HG03575 (cell line): ENCODE measurements around the gene ARSG.
"Not testable (repeated sequence)": the region's sequence is repeated elsewhere in the genome, so short reads cannot be mapped to it uniquely, and the experiment has no call there.

ENCODE experiments used
- ATAC-seq: cut with Tn5 transposase; IDR thresholded peaks from one replicate; pipeline ENCODE4 v1.9.1; 2021; ENCODE audit not compliant: unreplicated experiment, insufficient number of reproducible peaks, low FRiP score; ENCODE audit errors: extremely low read depth

Gene ARSG

DNA sequence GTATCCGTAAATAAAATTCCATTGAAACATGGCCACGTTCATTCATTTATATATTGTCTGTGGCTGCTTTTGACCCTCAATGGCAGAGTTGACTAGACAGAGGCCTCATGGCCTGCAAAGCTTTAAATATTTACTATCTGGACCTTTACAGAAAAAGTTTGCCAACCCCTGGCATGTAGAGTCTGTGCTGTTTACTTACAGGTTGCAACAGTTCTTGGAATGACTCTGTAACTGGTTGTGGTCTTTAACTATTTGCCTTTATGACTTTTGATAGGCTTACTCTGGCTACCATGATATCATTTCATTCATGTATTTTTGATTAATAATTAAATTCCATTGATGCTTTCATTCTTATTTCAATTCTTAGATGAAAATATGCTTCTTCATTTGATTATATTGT lies 25.5 kb upstream of the ARSG start:
- ATAC-seq: not testable (repeated sequence)

DNA sequence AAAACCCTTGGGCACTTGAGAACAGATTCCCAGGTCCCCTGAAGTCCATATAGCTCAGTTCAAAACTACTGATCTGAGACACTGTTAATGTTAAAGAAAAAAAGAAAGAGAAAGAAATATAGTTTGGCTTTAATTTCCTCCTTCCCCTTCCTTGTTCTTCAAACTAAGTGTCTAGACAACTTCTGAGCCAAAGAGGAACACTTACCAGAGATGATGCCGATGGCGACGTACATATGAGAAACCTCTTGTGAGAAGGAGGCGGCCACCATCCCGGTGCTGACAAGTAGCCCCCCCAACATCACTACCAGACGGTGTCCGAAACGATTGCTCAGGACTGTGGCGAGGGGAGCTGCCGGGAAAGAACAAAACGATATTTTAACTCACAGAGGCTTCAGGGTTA lies 17.6 kb upstream of the ARSG start:
- ATAC-seq: no peak

- ATAC-seq: not testable (repeated sequence)
Observed at GRCh38 chr17:68276339-68276738, 15.0 kb upstream of the ARSG start.

- no peak for ATAC-seq
Observed at GRCh38 chr17:68277807-68278206, 13.5 kb upstream of the ARSG start.

- not testable (repeated sequence) for ATAC-seq
Observed at GRCh38 chr17:68281965-68282364, 9.3 kb upstream of the ARSG start.

GRCh38 chr17:68288375-68288774 lies 2.9 kb upstream of the ARSG start:
- no peak for ATAC-seq

DNA sequence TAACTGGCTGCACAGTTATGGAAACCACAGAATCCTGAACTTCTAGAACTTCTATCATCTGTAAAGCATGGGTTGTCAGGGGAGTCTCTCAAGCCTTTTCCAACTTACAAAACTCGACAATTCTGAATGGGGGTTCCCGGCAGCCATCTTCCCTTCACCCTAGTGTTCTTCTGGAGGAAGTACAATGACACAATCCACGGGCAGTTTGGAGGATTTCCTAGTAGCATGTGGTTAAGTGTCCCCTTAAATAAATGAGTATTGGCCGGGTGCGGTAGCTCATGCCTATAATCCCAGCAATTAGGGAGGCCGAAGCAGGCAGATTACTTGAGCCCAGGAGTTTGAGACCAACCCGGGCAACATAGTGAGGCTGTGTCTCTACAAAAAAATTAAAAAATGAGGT lies 2.5 kb upstream of the ARSG start:
- no peak for ATAC-seq

GRCh38 chr17:68289473-68289872 lies 1.8 kb upstream of the ARSG start:
- no peak for ATAC-seq

DNA sequence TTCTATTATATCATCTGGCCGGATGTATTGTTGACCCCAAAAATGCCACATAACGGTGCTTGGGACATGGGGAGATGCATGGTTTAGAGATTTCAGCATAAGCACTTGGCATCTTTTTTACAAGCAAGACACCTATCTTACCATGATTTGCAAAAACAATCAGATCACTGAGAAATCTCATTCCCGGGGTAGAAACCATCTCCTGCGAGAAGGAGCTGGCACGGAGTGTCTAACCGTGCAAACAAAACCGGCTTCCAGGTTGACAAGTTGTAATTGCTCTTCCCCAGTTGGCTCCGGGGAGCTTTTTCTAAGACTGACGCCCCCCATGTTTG lies 1.4 kb upstream of the ARSG start:
- no peak for ATAC-seq

GRCh38 chr17:68290268-68290954 lies 884 bp upstream of the ARSG start:
- no peak for ATAC-seq

DNA sequence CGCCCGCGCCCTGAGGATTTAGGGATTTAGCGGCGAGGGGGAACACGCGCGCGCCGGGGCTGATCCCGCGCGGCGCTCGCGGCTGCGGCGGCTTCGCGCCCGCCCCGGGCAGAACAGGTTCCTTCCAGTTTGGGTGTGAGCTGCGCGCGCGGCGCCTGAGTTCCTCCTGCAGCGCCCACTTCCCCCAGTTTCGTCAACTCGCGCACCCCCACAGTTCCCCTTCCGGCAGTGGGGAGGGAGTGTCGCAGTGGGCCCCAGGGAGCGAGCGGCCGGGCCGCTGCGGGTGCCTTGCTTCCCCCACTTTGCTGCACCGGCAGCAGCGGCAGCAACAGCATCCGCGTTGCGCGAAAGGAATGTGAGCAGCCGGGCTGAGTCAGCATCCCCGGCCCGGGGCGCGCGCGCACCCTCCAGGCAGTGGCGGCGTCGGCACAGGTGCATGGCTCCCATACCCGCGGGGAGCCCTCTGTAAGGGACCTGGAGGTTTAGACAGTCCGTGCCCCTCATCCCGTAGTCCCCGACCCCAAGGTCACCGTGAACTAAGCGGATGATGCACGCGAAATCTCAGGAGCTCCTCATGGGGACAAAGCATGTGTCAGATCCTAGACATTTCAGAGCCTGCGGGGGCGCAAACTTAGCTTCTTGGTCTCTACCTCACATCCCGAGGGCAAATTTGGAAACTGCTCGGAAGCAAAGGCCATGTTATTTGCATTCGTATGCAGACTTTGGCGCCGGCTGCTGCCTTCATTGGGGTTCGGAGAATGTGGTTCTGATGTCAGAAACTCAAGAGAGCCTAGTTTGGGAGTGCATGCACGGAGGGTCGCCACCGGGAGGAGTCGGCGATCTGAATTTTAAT lies 767 bp downstream of the ARSG start:
- no peak for ATAC-seq

- no peak for ATAC-seq
Observed at GRCh38 chr17:68292689-68293040, 1.4 kb downstream of the ARSG start.

DNA sequence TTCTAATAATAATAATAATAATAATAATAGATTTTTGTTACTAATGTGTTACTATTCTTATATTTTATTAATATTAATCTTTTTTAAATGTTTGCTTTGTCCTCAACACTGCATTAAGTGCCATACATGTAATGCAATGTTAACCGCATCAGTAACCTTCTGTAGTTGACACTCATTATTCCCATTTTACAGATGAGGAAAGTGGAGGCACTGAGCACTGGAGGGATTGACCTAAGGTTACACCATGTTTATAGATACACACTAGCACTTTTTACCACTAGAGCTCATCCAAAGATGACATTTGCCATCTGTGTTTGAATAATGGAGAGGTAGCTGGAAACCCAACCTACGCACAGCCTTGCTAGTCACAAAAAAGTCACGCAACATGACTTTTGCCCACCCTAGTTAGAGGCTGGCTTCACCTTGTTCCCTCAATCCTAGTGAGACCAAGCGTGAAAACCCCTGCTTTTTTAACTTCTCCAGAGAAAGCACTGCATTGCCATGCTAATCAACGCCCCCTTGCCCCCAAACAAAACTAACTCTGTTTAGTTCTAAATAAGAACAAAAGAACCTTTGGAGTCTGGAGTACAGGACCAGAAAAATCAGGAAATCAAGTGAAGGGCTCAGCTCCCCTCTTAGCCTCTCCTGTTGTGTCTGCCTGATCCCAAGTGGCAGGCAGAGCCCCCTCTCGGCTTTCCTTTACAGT lies 2.3 kb downstream of the ARSG start:
- ATAC-seq: no peak

DNA sequence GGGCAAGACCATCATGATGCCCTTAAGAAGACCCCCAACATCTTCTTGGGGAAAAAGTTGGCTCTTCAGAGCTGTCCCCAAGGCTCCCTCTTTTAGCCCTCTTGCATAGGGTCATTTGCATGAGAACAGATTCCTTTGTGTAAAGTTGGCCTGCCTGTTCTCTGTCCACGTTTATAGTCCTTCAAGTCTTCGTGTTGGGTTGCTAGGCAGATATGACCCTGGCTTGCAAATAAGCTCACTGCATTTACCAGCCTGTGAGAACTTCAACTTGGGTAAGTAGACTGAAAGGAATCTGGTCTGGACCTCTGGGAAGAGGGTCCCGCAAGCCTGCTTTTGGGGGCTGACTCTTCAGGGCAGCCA lies 2.9 kb downstream of the ARSG start:
- ATAC-seq: no peak

- ATAC-seq: no peak
Observed at GRCh38 chr17:68294617-68295016, 3.3 kb downstream of the ARSG start.

DNA sequence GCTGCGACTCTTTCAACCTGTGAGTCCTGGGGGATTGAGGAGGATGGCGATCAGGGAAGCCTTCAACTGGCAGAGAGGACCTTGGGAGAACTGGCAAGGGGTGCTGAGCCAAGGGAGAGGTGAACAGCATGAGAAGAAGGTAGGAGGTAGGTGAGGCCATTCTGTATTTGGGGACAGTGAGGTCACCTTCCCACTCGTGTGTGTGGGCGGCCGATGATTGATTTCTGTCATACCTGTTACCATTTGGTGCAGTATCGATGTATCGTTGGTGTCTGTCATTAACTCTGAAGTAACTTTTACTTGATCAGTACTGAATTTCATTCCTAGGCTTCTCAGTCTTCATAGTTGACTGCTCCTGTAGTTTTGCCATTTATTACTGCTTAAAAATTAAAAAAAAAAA lies 3.8 kb downstream of the ARSG start:
- ATAC-seq: no peak

- ATAC-seq: no peak
Observed at GRCh38 chr17:68296217-68297191, 5.2 kb downstream of the ARSG start.

DNA sequence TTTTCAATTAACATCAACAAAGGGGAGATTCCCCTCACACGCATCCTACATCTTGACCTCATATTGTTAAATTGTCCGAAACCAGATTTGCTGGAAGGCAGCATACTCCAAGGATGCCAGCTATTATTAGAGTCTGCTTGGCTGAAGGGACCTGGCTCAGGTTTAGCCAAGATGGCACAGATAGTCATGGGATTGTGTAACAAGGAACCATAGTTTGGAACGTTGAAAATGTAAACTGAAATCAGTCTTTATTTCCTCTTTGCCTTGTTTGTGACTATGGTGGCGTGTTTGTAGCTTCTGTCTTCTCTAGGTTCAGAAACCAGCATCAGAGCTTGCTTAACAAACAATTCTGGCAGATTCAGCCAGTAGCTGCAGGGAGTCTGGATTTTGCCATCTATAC lies 5.9 kb downstream of the ARSG start:
- no peak for ATAC-seq

DNA sequence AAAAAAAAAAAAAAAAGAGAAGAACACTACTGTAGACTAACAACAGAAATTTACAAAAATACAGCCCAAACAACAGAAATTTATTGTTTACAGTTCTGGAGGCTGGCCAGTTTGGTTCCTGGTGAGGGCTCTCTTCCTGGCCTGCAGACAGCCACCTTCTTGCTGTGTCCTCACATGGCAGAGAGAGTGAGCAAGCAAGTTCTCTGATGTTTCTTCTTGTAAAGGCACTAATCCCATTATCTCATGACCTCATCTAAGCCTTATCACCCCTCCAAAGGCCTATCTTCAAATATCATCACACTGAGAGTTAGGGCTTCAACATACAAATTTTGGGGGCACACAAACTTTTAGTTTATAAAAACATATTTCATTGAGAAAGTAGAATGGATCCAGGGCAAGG lies 7.3 kb downstream of the ARSG start:
- no peak for ATAC-seq
